ENCODE data around the gene SH3GL2. TPM values are rescaled to one million over a fixed set of nuclear protein-coding genes. Genes with fewer than 3 reads are reported as not detected.
"Not testable (repeated sequence)": the region's sequence is repeated elsewhere in the genome, so short reads cannot be mapped to it uniquely, and the experiment has no call there.

Gene SH3GL2
- total and polyA plus RNA-seq, 2 donors, result 0.38 to 1.8 TPM

GRCh38 chr9:17765131-17765530 lies 186.3 kb downstream of the SH3GL2 start:
- H3K9me3 ChIP-seq (ENCODE audit: control insufficient read depth in 2 of 2, insufficient read depth in 1 of 2, low read length in 1 of 2); H3K4me1 ChIP-seq (ENCODE audit: control insufficient read depth in 2 of 2, insufficient read depth in 2 of 2, low read length in 2 of 2); H3K4me3 ChIP-seq (ENCODE audit: low read length in 2 of 2); DNase-seq (ENCODE audit: low read depth in 6 of 9, low spot score in 9 of 9); H3K27ac ChIP-seq (ENCODE audit: low read depth in 1 of 2, low read length in 1 of 2); H3K27me3 ChIP-seq (ENCODE audit: control insufficient read depth in 2 of 2, insufficient read depth in 1 of 2, low read length in 1 of 2); H3K36me3 ChIP-seq (ENCODE audit: control insufficient read depth in 2 of 2, insufficient read depth in 2 of 2, low read length in 1 of 2): not testable (repeated sequence)
- WGBS, result 96% methylated on average over 4 of the region's 4 CpGs

GRCh38 chr9:17772223-17772622 lies 193.4 kb downstream of the SH3GL2 start:
- Histone ChIP-seq H3K9me3 (ENCODE audit: control insufficient read depth in 2 of 2, insufficient read depth in 1 of 2, low read length in 1 of 2) (no peaks in the 10 kb centered on the region), H3K36me3 (ENCODE audit: control insufficient read depth in 2 of 2, insufficient read depth in 2 of 2, low read length in 1 of 2) (no peaks in the 10 kb centered on the region)
- 95% methylated on average over 3 of the region's 3 CpGs for WGBS

GRCh38 chr9:17775656-17776055 lies 196.8 kb downstream of the SH3GL2 start:
- no peaks in the 10 kb centered on the region for H3K4me1 ChIP-seq (ENCODE audit: control insufficient read depth in 2 of 2, insufficient read depth in 2 of 2, low read length in 2 of 2)
- H3K27me3 ChIP-seq (ENCODE audit: control insufficient read depth in 2 of 2, insufficient read depth in 1 of 2, low read length in 1 of 2), result no peaks in the 10 kb centered on the region
- DNase-seq (ENCODE audit: low read depth in 6 of 9, low spot score in 9 of 9), result no peak
- H3K4me3 ChIP-seq (ENCODE audit: low read length in 2 of 2), result no peak overlapping the region
- H3K36me3 ChIP-seq (ENCODE audit: control insufficient read depth in 2 of 2, insufficient read depth in 2 of 2, low read length in 1 of 2), result no peaks in the 10 kb centered on the region
- H3K27ac ChIP-seq (ENCODE audit: low read depth in 1 of 2, low read length in 1 of 2), result no peak overlapping the region
- no peaks in the 10 kb centered on the region for H3K9me3 ChIP-seq (ENCODE audit: control insufficient read depth in 2 of 2, insufficient read depth in 1 of 2, low read length in 1 of 2)

More at GRCh38 chr9:17772223-17772622, 193.4 kb downstream of the SH3GL2 start:
- no peak for DNase-seq (ENCODE audit: low read depth in 6 of 9, low spot score in 9 of 9)
- H3K27me3 ChIP-seq (ENCODE audit: control insufficient read depth in 2 of 2, insufficient read depth in 1 of 2, low read length in 1 of 2), result no peaks in the 10 kb centered on the region
- no peak overlapping the region for H3K27ac ChIP-seq (ENCODE audit: low read depth in 1 of 2, low read length in 1 of 2)
- H3K4me1 ChIP-seq (ENCODE audit: control insufficient read depth in 2 of 2, insufficient read depth in 2 of 2, low read length in 2 of 2), result no peaks in the 10 kb centered on the region
- no peak overlapping the region for H3K4me3 ChIP-seq (ENCODE audit: low read length in 2 of 2)

- H3K4me3 ChIP-seq (ENCODE audit: low read length in 2 of 2), result no peak overlapping the region
- H3K36me3 ChIP-seq (ENCODE audit: control insufficient read depth in 2 of 2, insufficient read depth in 2 of 2, low read length in 1 of 2), result no peaks in the 10 kb centered on the region
- H3K9me3 ChIP-seq (ENCODE audit: control insufficient read depth in 2 of 2, insufficient read depth in 1 of 2, low read length in 1 of 2), result no peaks in the 10 kb centered on the region
- 43% methylated on average over 3 of the region's 3 CpGs for WGBS
- DNase-seq (ENCODE audit: low read depth in 6 of 9, low spot score in 9 of 9), result no peak
- H3K4me1 ChIP-seq (ENCODE audit: control insufficient read depth in 2 of 2, insufficient read depth in 2 of 2, low read length in 2 of 2), result no peaks in the 10 kb centered on the region
- H3K27me3 ChIP-seq (ENCODE audit: control insufficient read depth in 2 of 2, insufficient read depth in 1 of 2, low read length in 1 of 2), result no peaks in the 10 kb centered on the region
- no peak overlapping the region for H3K27ac ChIP-seq (ENCODE audit: low read depth in 1 of 2, low read length in 1 of 2)
Measured at GRCh38 chr9:17776735-17777134, 197.9 kb downstream of the SH3GL2 start.

DNA sequence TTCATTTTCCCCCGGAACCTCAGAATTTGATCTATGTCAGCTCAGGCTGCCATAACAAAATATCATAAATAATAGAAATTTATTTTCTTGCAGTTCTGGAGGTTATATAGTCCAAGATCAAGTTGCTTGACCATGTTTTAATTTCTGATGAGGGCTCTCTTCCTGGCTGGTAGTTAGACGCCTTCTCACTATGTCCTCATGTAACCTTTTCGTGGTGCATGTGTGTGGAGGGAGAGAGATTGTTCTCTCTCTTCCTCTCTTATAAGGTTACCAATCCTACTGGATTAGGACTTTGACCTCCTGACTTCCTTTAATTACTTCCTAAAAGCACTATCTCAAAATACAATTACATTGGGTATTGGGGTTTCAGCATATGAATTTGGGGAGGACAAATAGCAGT lies 198.6 kb downstream of the SH3GL2 start:
- no peak overlapping the region for H3K4me3 ChIP-seq (ENCODE audit: low read length in 2 of 2)
- 93% methylated on average over 3 of the region's 3 CpGs for WGBS
- no peak for DNase-seq (ENCODE audit: low read depth in 6 of 9, low spot score in 9 of 9)
- no peaks in the 10 kb centered on the region for H3K36me3 ChIP-seq (ENCODE audit: control insufficient read depth in 2 of 2, insufficient read depth in 2 of 2, low read length in 1 of 2)
- H3K9me3 ChIP-seq (ENCODE audit: control insufficient read depth in 2 of 2, insufficient read depth in 1 of 2, low read length in 1 of 2), result no peaks in the 10 kb centered on the region
- no peaks in the 10 kb centered on the region for H3K4me1 ChIP-seq (ENCODE audit: control insufficient read depth in 2 of 2, insufficient read depth in 2 of 2, low read length in 2 of 2)
- no peak overlapping the region for H3K27ac ChIP-seq (ENCODE audit: low read depth in 1 of 2, low read length in 1 of 2)
- no peaks in the 10 kb centered on the region for H3K27me3 ChIP-seq (ENCODE audit: control insufficient read depth in 2 of 2, insufficient read depth in 1 of 2, low read length in 1 of 2)

GRCh38 chr9:17782430-17783149 lies 203.7 kb downstream of the SH3GL2 start:
- no peaks in the 10 kb centered on the region for H3K4me1 ChIP-seq (ENCODE audit: control insufficient read depth in 2 of 2, insufficient read depth in 2 of 2, low read length in 2 of 2)
- no peaks in the 10 kb centered on the region for H3K27me3 ChIP-seq (ENCODE audit: control insufficient read depth in 2 of 2, insufficient read depth in 1 of 2, low read length in 1 of 2)
- WGBS, result 94% methylated on average over 6 of the region's 6 CpGs
- H3K36me3 ChIP-seq (ENCODE audit: control insufficient read depth in 2 of 2, insufficient read depth in 2 of 2, low read length in 1 of 2), result no peaks in the 10 kb centered on the region
- H3K4me3 ChIP-seq (ENCODE audit: low read length in 2 of 2), result no peak overlapping the region
- H3K27ac ChIP-seq (ENCODE audit: low read depth in 1 of 2, low read length in 1 of 2), result no peak overlapping the region
- H3K9me3 ChIP-seq (ENCODE audit: control insufficient read depth in 2 of 2, insufficient read depth in 1 of 2, low read length in 1 of 2), result no peaks in the 10 kb centered on the region
- no peak for DNase-seq (ENCODE audit: low read depth in 6 of 9, low spot score in 9 of 9)

GRCh38 chr9:17783227-17783626 lies 204.4 kb downstream of the SH3GL2 start:
- no peaks in the 10 kb centered on the region for H3K36me3 ChIP-seq (ENCODE audit: control insufficient read depth in 2 of 2, insufficient read depth in 2 of 2, low read length in 1 of 2)
- no peak overlapping the region for H3K27ac ChIP-seq (ENCODE audit: low read depth in 1 of 2, low read length in 1 of 2)
- H3K4me1 ChIP-seq (ENCODE audit: control insufficient read depth in 2 of 2, insufficient read depth in 2 of 2, low read length in 2 of 2), result no peaks in the 10 kb centered on the region
- H3K27me3 ChIP-seq (ENCODE audit: control insufficient read depth in 2 of 2, insufficient read depth in 1 of 2, low read length in 1 of 2), result no peaks in the 10 kb centered on the region
- DNase-seq (ENCODE audit: low read depth in 6 of 9, low spot score in 9 of 9), result no peak
- 62% methylated on average over 1 of the region's 1 CpG for WGBS
- H3K4me3 ChIP-seq (ENCODE audit: low read length in 2 of 2), result no peak overlapping the region
- no peaks in the 10 kb centered on the region for H3K9me3 ChIP-seq (ENCODE audit: control insufficient read depth in 2 of 2, insufficient read depth in 1 of 2, low read length in 1 of 2)

DNA sequence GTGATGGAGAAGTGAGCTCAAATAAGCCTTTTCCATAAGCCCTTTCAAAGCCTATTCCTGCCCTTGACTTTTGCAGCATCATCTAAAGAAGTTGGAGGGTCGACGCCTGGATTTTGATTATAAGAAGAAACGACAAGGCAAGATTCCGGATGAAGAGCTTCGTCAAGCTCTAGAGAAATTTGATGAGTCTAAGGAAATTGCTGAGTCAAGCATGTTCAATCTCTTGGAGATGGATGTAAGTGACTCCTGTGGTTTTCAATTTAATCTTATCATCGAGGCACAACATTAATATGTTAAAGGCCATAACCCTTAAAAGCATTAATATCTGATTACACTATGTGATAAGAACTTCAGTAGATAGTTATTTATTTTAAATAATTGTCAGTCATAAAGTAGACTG lies 210.4 kb downstream of the SH3GL2 start:
- Histone ChIP-seq H3K36me3 (ENCODE audit: control insufficient read depth in 2 of 2, insufficient read depth in 2 of 2, low read length in 1 of 2) (no peaks in the 10 kb centered on the region), H3K27ac (ENCODE audit: low read depth in 1 of 2, low read length in 1 of 2) (no peak overlapping the region), H3K27me3 (ENCODE audit: control insufficient read depth in 2 of 2, insufficient read depth in 1 of 2, low read length in 1 of 2) (no peaks in the 10 kb centered on the region), H3K4me3 (ENCODE audit: low read length in 2 of 2) (no peak overlapping the region), H3K4me1 (ENCODE audit: control insufficient read depth in 2 of 2, insufficient read depth in 2 of 2, low read length in 2 of 2) (no peaks in the 10 kb centered on the region), H3K9me3 (ENCODE audit: control insufficient read depth in 2 of 2, insufficient read depth in 1 of 2, low read length in 1 of 2) (no peaks in the 10 kb centered on the region)
- 94% methylated on average over 6 of the region's 6 CpGs for WGBS
- no peak for DNase-seq (ENCODE audit: low read depth in 6 of 9, low spot score in 9 of 9)

DNA sequence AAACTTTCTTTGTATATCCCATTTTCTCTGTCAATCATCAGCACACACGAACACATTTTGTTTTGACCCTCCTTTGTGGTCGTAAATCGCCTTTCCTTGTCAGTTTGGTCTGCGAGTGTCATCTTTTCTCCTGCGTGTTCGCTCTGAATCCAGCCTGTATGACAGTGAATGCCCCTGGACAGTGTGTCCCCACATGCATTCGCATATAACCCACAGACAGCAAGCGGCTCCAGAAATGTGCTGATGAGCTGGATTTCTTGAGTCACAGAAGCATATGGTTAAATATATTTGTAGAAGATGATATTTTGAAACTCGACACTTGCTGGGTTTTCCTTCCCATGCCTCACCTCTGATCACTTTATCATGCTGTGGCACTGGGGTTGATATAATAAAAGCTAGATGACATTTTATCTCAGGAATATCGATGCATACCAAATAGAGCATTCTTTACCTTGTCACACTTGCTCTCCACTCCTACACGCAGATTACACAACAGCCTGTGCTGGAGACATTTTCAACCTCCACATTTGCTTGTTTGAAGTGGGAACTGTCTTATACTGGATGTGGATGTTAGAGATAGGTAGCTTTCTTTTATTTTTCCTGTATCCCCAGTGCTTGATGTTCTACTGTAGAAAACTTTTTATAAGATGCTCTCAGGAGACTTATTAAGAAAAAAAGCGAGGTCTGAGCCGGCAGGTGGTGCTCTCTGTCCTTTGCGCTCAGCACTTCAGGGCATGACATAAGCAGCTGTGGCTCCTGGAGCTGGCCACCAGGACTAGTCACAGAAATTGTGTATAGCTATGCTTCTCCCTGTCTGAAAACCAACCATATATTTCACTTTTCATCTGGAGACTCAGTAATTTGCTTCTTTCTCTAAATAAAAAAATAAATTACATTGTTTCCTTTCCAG lies 215.1 kb downstream of the SH3GL2 start:
- DNase-seq (ENCODE audit: low read depth in 6 of 9, low spot score in 9 of 9), result no peak
- Histone ChIP-seq H3K9me3 (ENCODE audit: control insufficient read depth in 2 of 2, insufficient read depth in 1 of 2, low read length in 1 of 2) (no peaks in the 10 kb centered on the region), H3K36me3 (ENCODE audit: control insufficient read depth in 2 of 2, insufficient read depth in 2 of 2, low read length in 1 of 2) (no peaks in the 10 kb centered on the region), H3K4me1 (ENCODE audit: control insufficient read depth in 2 of 2, insufficient read depth in 2 of 2, low read length in 2 of 2) (no peaks in the 10 kb centered on the region), H3K4me3 (ENCODE audit: low read length in 2 of 2) (no peak overlapping the region), H3K27ac (ENCODE audit: low read depth in 1 of 2, low read length in 1 of 2) (no peak overlapping the region), H3K27me3 (ENCODE audit: control insufficient read depth in 2 of 2, insufficient read depth in 1 of 2, low read length in 1 of 2) (no peaks in the 10 kb centered on the region)
- WGBS, result 82% methylated on average over 14 of the region's 14 CpGs
